Middle frontal gyrus (tissue), 1 donor: ENCODE results near the gene PDE6G.
"Not testable (repeated sequence)": the region's sequence is repeated elsewhere in the genome, so short reads cannot be mapped to it uniquely, and the experiment has no call there.

ENCODE experiments used
- DNase-seq: peaks from one replicate; pipeline ENCODE4 v3.0.0-alpha.2; 2015; ENCODE audit warnings: low spot score; ENCODE audit errors: extremely low spot score

Gene PDE6G

DNA sequence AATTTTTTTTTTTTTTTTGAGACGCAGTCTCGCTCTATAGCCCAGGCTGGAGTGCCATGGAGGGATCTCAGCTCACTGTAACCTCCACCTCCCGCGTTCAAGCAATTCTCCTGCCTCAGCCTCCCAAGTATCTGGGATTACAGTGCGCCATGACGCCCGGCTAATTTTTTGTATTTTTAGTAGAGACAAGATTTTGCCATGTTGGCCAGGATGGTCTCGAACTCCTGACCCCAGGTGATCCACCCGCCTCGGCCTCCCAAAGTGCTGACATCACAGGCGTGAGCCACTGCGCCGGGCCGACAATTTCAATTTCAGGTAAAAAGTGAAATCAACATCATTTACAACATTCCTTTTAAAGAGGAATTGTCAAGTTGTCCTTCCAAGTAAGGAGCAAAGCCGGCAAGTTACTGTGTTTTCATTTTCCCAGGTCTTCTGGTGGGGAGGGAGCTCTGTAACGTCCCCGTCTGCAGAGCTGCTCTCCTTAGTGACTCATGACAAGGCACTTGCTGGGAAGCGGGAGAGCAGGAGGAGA is 20.3 kb downstream of the PDE6G start:
- DNase-seq, result no peak

DNA sequence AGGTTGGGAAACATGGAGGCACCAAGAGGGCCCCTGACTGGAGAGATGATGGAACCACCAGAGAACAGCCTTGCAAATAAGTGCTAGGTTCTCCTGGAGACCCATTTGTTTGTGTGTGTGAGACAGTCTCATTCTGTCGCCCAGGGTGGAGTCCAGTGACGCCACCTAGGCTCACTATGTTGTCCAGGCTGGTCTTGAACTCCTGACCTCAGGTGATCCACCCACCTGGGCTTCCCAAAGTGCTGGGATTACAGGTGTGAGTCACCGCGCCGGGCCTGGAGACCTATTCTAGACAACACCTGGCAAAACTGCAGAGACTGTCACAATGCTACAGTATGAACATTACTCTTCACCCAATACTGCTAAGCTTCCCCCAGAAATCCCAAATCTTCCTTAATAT is 20.9 kb downstream of the PDE6G start:
- no peak for DNase-seq

DNA sequence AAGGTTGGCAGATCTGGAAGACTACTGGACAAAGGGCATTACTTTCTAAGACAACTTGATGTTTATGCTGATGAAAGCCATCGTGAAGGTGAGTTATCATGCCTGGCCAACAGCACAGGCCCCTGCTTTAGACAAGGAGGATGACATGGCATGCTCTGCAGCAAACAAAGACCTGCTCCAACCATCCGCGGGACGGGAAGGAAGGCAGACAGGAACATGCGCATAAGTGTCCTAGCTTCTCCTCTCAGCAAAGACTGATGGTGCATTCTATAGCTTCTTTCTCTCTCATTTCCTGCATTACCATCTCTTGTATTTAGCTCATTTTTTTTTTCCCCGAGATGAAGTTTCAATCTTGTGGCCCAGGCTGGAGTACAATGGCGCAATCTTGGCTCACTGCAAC is 24.9 kb downstream of the PDE6G start:
- no peak for DNase-seq

DNA sequence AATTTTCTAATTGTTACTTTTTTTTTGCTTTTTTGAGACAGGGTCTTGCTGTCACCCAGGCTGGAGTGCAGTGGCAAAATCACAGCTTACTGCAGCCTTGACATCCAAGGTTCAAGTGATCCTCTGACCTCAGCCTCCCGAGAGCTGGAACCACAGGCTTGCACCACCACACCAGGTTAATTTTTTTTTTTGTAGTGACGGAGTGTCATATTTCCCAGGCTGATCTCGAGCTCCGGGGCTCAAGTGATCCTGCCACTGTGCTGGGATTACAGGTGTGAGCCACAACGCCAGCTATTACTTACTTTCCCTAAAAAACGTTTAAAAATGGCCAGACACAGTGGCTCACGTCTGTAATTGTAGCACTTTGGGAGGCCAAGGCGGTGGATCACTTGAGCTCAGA is 26.1 kb downstream of the PDE6G start:
- no peak for DNase-seq

DNA sequence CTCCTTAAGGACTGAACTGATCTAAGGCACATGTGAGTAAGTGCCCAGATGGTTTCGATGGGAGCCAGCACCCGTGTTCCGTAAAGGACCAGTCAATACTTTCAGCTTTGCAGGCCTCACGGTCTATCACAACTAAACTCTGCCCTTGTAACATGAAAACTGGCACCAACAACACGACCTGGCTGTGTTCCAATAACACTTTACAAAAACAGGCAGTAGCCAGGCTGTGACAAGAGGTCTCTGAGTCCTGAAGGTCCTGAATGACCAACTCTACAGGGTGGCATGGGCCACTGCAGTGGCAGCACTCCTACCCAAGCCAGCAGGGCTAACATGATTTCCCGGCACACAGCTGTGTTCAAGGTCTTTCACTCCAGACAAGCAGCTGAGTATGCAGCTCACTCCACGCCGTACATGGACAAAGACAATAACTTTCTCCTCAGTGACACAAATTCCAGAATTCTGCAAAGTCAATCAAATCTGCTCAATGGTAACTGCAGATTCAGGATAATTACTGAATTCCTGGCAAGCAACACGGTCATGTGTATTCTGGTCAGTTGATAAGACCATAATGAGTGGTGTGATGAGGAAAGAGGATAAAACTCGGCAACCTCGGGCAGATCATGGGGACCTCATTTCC is 34.7 kb downstream of the PDE6G start:
- no peak for DNase-seq

DNA sequence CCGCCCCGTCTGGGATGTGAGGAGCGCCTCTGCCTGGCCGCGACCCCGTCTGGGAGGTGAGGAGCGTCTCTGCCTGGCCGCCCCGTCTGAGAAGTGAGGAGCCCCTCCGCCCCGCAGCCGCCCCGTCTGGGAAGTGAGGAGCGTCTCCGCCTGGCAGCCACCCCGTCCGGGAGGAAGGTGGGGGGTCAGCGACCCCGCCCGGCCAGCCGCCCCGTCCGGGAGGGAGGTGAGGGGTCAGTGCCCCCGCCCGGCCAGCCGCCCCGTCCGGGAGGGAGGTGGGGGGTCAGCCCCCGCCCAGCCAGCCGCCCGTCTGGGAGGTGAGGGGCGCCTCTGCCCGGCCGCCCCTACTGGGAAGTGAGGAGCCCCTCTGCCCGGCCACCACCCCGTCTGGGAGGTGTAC is 38.0 kb downstream of the PDE6G start:
- not testable (repeated sequence) for DNase-seq

DNA sequence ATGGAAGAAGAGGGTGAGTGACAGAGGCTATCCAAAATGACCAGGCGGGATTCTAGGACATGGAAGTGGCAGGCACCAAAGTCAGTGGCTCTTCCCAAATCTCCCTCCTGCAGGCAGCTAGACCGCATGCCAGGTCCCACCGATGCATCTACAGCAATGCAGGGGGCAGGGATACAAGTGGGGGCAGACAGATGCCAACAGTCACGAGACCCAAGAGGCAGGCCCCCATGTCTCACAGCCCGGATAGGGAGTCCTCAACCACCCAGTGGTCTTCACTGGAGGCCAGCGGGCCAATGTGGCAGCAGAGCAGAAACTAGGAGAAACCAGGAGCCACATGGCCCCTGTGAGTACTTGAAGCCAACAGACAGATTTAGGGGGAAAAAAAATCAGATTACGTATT is 39.5 kb downstream of the PDE6G start:
- no peak for DNase-seq

DNA sequence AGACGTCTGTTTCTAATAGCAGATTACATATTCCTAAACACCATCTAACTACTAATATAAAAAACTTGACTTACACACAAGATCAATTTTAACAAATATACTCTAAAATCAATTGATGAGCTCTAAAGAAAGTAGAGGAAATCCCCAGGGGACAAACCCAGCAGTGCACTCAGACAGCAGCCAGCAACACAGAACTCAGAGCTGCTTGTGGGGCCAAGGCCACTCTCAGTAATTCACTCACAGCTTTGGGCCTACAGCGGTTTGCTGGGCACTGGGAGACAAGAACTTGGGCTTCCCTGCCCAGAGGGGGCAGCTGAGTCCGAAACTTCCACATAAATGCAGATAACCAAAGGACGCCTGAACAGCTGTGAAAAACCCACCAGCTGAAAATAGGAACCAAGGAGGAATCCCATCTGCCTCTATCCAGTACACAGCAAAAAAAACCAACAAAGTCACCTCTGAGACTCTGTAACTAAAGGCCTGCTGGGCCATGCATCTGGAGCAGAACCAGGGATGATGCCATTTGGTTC is 40.9 kb downstream of the PDE6G start:
- no peak for DNase-seq

DNA sequence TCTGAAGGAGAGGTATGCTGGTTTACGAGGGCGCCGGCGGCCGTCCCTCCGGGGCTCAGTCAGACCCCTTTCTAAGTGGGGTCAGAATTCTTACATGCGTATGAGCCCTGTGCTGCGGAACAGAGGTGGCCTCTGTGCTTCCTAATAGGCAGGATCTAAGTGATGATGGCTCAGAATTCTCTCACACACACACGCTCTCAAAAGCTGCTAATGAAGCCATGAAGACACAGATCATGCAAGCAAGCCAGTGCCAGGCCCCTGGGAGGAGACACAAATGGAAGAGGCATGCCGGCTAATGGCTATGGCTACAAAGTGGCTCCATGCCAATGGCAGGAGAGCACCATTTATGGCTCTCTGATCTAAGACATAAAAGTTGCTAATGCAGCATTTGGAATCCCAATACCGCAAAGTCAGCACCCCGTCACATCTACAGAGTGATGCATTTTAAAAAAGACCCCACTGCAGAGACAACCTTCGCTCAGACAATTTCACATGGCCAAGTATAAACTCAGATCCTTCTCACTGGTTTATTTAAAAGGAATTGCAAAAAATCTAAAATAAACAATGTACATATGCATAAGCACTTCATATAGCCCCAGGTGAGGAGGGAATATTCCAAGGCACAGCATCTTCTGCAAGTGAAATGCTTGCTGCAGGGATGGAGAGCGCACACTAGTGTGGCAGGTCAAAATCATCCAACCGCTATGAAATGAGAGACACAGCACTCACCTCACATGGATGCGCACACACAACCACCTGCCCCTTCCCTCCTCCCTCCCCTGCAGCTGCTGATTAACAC is 44.0 kb downstream of the PDE6G start:
- DNase-seq, result no peak

DNA sequence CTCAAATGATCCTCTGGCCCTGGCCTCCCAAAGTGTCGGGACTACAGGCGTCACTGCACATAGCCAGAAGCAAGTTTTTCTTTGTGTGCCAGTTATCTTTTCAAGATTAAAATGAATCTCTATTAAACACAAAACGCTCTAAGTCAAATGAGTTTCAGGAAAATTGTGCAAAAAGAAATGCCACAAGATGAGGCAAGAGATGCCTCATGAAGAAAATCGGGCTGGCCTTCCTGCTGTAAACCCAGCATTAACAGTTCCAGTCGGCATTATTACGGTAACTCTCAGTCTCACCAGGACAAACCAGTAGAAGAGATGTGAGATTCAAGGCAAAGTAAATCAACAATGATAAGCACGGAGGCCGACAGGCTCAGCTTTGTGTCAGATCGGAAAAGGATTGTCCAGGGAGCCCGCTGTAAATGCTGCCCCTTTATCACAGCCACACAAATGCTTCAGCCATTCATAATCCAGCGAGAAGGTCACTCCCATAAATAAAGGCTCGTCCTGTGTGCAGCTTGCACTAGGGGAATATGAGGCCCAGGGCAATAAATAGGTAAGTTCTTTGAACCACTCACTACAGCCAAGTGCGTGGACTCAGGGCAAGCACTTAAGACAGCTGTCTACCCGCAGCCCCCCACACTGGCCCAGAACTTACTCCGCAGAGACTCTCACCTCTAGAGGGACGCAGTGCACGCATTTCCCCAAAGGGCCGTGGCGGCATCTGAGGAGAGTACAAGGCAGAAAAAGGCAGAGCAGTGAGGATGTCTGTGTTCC is 46.6 kb downstream of the PDE6G start:
- DNase-seq, result no peak

DNA sequence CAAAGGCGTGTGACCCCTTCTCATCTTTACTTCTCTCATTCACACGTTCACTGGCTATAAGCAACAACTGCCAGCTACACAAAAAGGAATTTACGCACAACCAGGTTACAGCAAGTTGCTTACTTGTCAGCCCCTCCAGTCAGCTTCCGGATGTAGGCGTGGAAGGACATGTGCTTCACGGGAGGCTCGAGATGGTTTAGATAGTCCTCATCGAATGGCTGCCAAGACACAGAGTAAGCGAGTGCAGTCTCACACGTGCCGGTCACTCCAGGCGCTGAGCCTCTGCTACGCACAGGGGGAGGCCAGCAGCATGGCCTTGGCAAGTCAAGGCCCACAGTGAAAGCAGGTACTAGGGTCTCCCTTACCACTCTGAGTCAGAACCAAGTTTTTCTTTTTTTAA is 47.7 kb downstream of the PDE6G start:
- DNase-seq, result no peak

DNA sequence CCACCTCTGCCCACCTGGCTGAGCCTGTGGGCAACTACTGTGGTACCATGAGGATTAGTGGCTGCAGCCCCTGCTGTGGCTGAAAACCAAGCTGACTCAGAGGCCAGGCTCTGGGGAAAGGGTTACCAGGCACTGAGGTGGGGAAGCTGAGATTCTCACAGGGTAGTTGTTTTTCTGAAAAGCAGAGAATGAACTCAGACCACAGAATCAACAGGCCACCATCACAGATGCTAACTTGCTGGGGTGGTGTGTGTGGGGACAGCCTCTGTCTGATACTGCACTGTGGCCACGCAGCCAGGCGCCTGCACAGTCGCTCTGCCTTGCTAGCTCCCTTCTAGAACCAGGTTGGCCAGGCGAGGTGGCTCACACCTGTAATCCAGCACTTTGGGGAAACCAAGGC is 48.3 kb downstream of the PDE6G start:
- no peak for DNase-seq

DNA sequence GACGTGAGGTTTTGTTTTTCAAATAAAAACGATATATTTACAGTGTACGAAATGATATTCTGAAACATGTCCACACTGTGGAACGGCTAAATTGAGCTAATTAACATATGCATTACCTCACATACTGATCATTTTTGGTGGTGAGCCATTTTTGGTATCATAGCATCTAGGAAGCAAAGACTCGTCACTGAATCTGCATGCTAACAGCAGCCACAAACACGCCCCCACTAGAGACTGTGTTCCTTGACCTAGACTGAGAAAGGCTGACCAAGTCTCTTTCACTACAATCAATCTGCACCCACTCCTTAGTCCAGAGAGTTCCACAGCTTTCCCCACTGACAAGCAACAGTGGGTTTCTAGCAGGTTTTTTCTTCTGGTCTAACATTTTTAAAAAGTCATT is 48.9 kb downstream of the PDE6G start:
- DNase-seq, result no peak

DNA sequence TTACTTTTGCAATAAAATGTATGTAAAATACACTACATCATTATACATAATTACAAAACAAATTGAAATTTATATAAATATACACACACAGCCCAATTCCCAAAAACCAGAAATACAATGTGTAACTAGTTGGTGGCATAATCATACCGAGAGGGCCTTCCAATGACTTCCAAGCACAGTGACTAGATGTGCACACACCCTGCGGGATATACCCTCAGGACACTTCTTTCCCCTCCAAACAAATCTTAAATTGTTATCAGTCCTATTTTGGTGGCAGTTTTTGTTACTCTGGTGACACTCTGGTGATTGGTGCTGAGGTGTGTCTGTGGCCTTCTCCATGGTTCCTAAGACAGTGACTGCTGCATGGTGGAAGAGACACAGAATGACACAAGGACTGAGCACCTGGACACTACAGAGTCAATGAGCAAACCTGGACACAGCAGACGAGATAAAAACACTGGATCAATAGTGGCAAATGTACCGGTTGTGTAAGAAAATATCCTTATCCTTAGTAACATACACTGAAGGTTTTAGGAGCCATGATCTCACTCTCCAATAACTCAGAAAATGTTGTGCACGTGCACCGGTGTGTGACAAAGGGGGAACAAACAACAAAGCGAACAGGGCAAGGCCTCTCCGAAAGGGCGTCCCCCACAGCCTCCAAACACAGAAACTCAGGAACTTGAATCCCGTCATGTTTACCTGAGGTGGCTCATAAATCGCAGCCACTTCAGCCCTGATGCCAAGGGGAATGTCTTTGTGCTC is 52.3 kb downstream of the PDE6G start:
- DNase-seq, result no peak

DNA sequence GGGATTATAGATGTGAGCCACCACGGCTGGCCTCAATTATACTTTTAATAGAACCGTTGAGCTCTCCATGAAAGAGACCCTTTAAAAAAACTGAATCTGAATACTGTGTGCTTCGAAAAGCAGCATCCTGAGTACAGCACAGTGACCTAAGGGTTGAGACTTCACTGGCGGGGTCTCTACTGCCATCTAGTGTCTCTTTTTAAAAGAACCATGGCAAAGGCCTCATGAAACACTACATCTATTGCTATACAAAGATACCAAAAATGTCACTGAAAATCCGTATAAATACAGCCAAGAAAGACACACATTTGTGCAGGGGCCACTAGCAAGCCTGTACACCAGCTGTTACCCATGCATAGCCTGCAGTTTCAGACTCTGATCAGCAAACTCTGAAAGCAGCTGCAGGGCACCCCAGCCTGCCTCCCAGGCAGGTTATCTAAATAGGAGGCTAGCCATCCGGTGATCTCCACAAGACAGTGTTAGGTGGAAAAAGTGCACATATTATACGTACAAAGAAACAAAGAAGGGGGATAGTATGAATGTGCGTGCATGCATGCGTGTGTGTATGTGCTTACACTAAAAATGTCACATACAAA is 54.7 kb downstream of the PDE6G start:
- no peak for DNase-seq
